ENCODE results near the gene VAT1L.
"Not testable (repeated sequence)": the region's sequence is repeated elsewhere in the genome, so short reads cannot be mapped to it uniquely, and the experiment has no call there.

The VAT1L gene

GRCh38 chr16:77912617-77913016 lies 124.3 kb downstream of the VAT1L start:
- no peak for DNase-seq (ENCODE audit: low read depth)

GRCh38 chr16:77913738-77914253 lies 125.4 kb downstream of the VAT1L start:
- no peak for DNase-seq (ENCODE audit: low read depth)

- DNase-seq (ENCODE audit: low read depth), result no peak
Observed at GRCh38 chr16:77916111-77916510, 127.7 kb downstream of the VAT1L start.

GRCh38 chr16:77917971-77918370 lies 129.6 kb downstream of the VAT1L start:
- no peak for DNase-seq (ENCODE audit: low read depth)

GRCh38 chr16:77918809-77919707 lies 130.7 kb downstream of the VAT1L start:
- no peak for DNase-seq (ENCODE audit: low read depth)

- no peak for DNase-seq (ENCODE audit: low read depth)
Observed at GRCh38 chr16:77919761-77920415, 131.5 kb downstream of the VAT1L start.

- no peak for DNase-seq (ENCODE audit: low read depth)
Observed at GRCh38 chr16:77920984-77921383, 132.6 kb downstream of the VAT1L start.

GRCh38 chr16:77922228-77922754 lies 133.9 kb downstream of the VAT1L start:
- DNase-seq (ENCODE audit: low read depth), result no peak

GRCh38 chr16:77925531-77925930 lies 137.2 kb downstream of the VAT1L start:
- no peak for DNase-seq (ENCODE audit: low read depth)

GRCh38 chr16:77928096-77928495 lies 139.7 kb downstream of the VAT1L start:
- DNase-seq (ENCODE audit: low read depth), result no peak

- DNase-seq (ENCODE audit: low read depth), result no peak
Observed at GRCh38 chr16:77929004-77929403, 140.6 kb downstream of the VAT1L start.

GRCh38 chr16:77931058-77931457 lies 142.7 kb downstream of the VAT1L start:
- DNase-seq (ENCODE audit: low read depth), result no peak

GRCh38 chr16:77937473-77938149 lies 149.2 kb downstream of the VAT1L start:
- DNase-seq (ENCODE audit: low read depth), result no peak

- no peak for DNase-seq (ENCODE audit: low read depth)
Observed at GRCh38 chr16:77938913-77939312, 150.5 kb downstream of the VAT1L start.

GRCh38 chr16:77939968-77940367 lies 151.6 kb downstream of the VAT1L start:
- no peak for DNase-seq (ENCODE audit: low read depth)

- DNase-seq (ENCODE audit: low read depth), result no peak
Observed at GRCh38 chr16:77943801-77944200, 155.4 kb downstream of the VAT1L start.

- DNase-seq (ENCODE audit: low read depth), result no peak
Observed at GRCh38 chr16:77944631-77945030, 156.3 kb downstream of the VAT1L start.

GRCh38 chr16:77945126-77945525 lies 156.8 kb downstream of the VAT1L start:
- no peak for DNase-seq (ENCODE audit: low read depth)

- no peak for DNase-seq (ENCODE audit: low read depth)
Observed at GRCh38 chr16:77946823-77947222, 158.5 kb downstream of the VAT1L start.

- not testable (repeated sequence) for DNase-seq (ENCODE audit: low read depth)
Observed at GRCh38 chr16:77947590-77947989, 159.2 kb downstream of the VAT1L start.

GRCh38 chr16:77948835-77949234 lies 160.5 kb downstream of the VAT1L start:
- DNase-seq (ENCODE audit: low read depth), result no peak

GRCh38 chr16:77949445-77949844 lies 161.1 kb downstream of the VAT1L start:
- DNase-seq (ENCODE audit: low read depth), result no peak

Measured in T follicular helper cell (primary cell).